ENCODE data around the gene EXOSC6.
A peak's percentile ranks its signal among the peaks of the same experiment; 100 is the strongest.
"Not testable (repeated sequence)": the region's sequence is repeated elsewhere in the genome, so short reads cannot be mapped to it uniquely, and the experiment has no call there.

The EXOSC6 gene

GRCh38 chr16:70251629-70252354, at the start of gene EXOSC6:
Gene EXOSC6, minus strand, starts transcription at chr16:70251940. Its CDS starts 40 bp downstream, at chr16:70251900.
- DNase-seq, result peak; percentile 89 to 95 (median 92)

GRCh38 chr16:70301121-70301520, 49.4 kb upstream of the EXOSC6 start:
- no peak for DNase-seq

GRCh38 chr16:70298988-70299938, 47.5 kb upstream of the EXOSC6 start, which contains the start of gene DDX19B:
Gene DDX19B, plus strand, starts transcription at chr16:70299186. Its CDS starts 112 bp downstream, at chr16:70299298.
- DNase-seq, result peak; percentile 19 to 87 (median 76)

GRCh38 chr16:70295634-70296033, 43.9 kb upstream of the EXOSC6 start:
- no peak for DNase-seq

GRCh38 chr16:70294385-70295025, 42.8 kb upstream of the EXOSC6 start:
- no peak for DNase-seq

GRCh38 chr16:70292148-70292547, 40.4 kb upstream of the EXOSC6 start:
- DNase-seq, result not testable (repeated sequence)

- DNase-seq, result no peak
These were observed 39.3 kb upstream of the EXOSC6 start for GRCh38 chr16:70290949-70291519.

GRCh38 chr16:70289229-70290094, 37.7 kb upstream of the EXOSC6 start, which contains the start of gene AARS1:
Gene AARS1, minus strand, starts transcription at chr16:70289506. Its CDS starts 6,743 bp downstream, at chr16:70282763.
- DNase-seq, result peak; percentile 97 to 100 (median 98)

GRCh38 chr16:70287304-70287971, 35.7 kb upstream of the EXOSC6 start:
- DNase-seq, result peak in 1 of 3 experiments; percentile 2

GRCh38 chr16:70276392-70276791, 24.7 kb upstream of the EXOSC6 start:
- DNase-seq, result no peak

GRCh38 chr16:70271696-70272095, 20.0 kb upstream of the EXOSC6 start:
- DNase-seq, result no peak

GRCh38 chr16:70270176-70270575, 18.4 kb upstream of the EXOSC6 start:
- no peak for DNase-seq

GRCh38 chr16:70269471-70269870, 17.7 kb upstream of the EXOSC6 start:
- DNase-seq, result no peak

- DNase-seq, result not testable (repeated sequence)
These were observed 16.2 kb upstream of the EXOSC6 start for GRCh38 chr16:70267922-70268321.

- DNase-seq, result peak; percentile 1 to 52 (median 2)
These were observed 15.8 kb upstream of the EXOSC6 start for GRCh38 chr16:70267516-70267915.

- not testable (repeated sequence) for DNase-seq
These were observed 8.2 kb upstream of the EXOSC6 start for GRCh38 chr16:70259903-70260302.

GRCh38 chr16:70258946-70259345, 7.2 kb upstream of the EXOSC6 start:
- no peak for DNase-seq

GRCh38 chr16:70258065-70258464, 6.3 kb upstream of the EXOSC6 start:
- no peak for DNase-seq

GRCh38 chr16:70257391-70257790, 5.7 kb upstream of the EXOSC6 start:
- DNase-seq, result no peak

GRCh38 chr16:70255574-70255973, 3.8 kb upstream of the EXOSC6 start:
- no peak for DNase-seq

- no peak for DNase-seq
These were observed 3.2 kb upstream of the EXOSC6 start for GRCh38 chr16:70254965-70255286.
